Activated CD4-positive, alpha-beta T cell treated with anti-CD3 and anti-CD28 coated beads, Interleukin-2, Interleukin-6, amounts not matched to agents 100 ng/mL and 50 ng/mL, durations not matched to agents 16 hours and 8 hours (primary cell): Measurements from ENCODE around the gene SLX9.

Experiments
- DNase-seq: peaks from one replicate; pipeline ENCODE4 v3.0.0-alpha.2; 2020

The SLX9 gene

GRCh38 chr21:44993321-44994046 lies 53.7 kb downstream of the SLX9 start:
- no peak for DNase-seq

- DNase-seq = no peak
Observed at GRCh38 chr21:44994047-44994694, 54.3 kb downstream of the SLX9 start.

- no peak for DNase-seq
Observed at GRCh38 chr21:44994695-44995342, 55.0 kb downstream of the SLX9 start.

GRCh38 chr21:44995343-44995941 lies 55.6 kb downstream of the SLX9 start:
- DNase-seq = no peak

GRCh38 chr21:44996096-44996495 lies 56.3 kb downstream of the SLX9 start:
- DNase-seq = no peak

- DNase-seq = no peak
Observed at GRCh38 chr21:44996501-44996921, 56.7 kb downstream of the SLX9 start.

- DNase-seq = no peak
Observed at GRCh38 chr21:44996983-44997936, 57.4 kb downstream of the SLX9 start.

GRCh38 chr21:44998086-44998620 lies 58.3 kb downstream of the SLX9 start:
- DNase-seq = no peak

GRCh38 chr21:44998621-44999427 lies 59.0 kb downstream of the SLX9 start:
- no peak for DNase-seq

- DNase-seq = no peak
Observed at GRCh38 chr21:44999428-44999971, 59.7 kb downstream of the SLX9 start.

GRCh38 chr21:44999972-45000636 lies 60.3 kb downstream of the SLX9 start:
- no peak for DNase-seq

GRCh38 chr21:45000637-45001133 lies 60.9 kb downstream of the SLX9 start:
- DNase-seq = no peak

GRCh38 chr21:45001134-45002095 lies 61.6 kb downstream of the SLX9 start:
- no peak for DNase-seq

GRCh38 chr21:45002381-45003204 lies 62.8 kb downstream of the SLX9 start:
- DNase-seq = no peak

- DNase-seq = no peak
Observed at GRCh38 chr21:45003331-45004058, 63.7 kb downstream of the SLX9 start.

GRCh38 chr21:45004059-45004422 lies 64.2 kb downstream of the SLX9 start:
- DNase-seq = no peak

- DNase-seq = peak; percentile 15
Observed at GRCh38 chr21:45004481-45005247, 64.8 kb downstream of the SLX9 start.
